NB4 (cell line): ENCODE results near the gene RELL1.

Source experiments
- MYC ChIP-seq: IDR thresholded peaks from 2 replicates; pipeline ENCODE4 v1.6.1; 2011; ENCODE audit warnings: low read depth, low read length
- POLR2A ChIP-seq: IDR thresholded peaks from 2 replicates; pipeline ENCODE4 v1.6.1; 2011; ENCODE audit warnings: mild to moderate bottlenecking; ENCODE audit not compliant: insufficient read length; ENCODE audit errors: extremely low read depth

- TF ChIP-seq POLR2A (no peak), MYC (peak; percentile 78)
Observed at GRCh38 chr4:37603070-37603468, 83.1 kb downstream of the RELL1 start.
